Measurements from ENCODE around the gene LRP1B. TPM values are rescaled to one million over a fixed set of nuclear protein-coding genes. Genes with fewer than 3 reads are reported as not detected.

LRP1B gene
- total RNA-seq, 4 donors from 2014 or later, result 3.3 to 11.1 (median 4.6) TPM

DNA sequence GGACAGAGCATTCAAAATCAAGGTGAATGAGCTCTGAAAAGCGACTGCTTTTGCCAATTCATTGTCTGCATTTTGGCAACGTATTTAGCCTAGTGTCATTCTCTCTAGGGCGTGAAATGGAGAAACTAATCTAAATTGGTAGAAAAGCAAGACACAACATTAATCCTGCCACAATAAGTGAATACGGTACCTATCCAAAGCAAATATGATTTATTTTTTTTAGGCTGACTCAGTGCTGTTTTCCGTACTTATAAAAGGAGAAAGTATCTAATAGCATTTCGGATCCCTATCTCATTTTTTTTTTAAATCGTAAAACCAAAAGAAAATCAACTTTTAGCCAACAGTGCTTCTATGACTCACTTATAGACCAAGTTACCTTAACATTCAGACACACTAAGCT, 672.5 kb downstream of the LRP1B start:
- Histone ChIP-seq H3K4me1 (no peaks in the 10 kb centered on the region), H3K36me3 (no peaks in the 10 kb centered on the region), H3K4me3 (no peak overlapping the region), H3K27me3 (no peaks in the 10 kb centered on the region), H3K27ac (no peak overlapping the region), H3K9me3 (no peaks in the 10 kb centered on the region)
- ATAC-seq (no peak), DNase-seq (no peak)
- TF ChIP-seq POLR2A (IDR thresholded peaks at IDR 0.05), result no peak
- no peak for TF ChIP-seq CTCF (IDR thresholded peaks at IDR 0.05 in 4 of 5, conservative IDR thresholded peaks at IDR 0.05 in 1 of 5)
- in situ Hi-C loops (cut with MboI; ENCODE audit: low sequenced_read_pairs in 4 of 4) (no loop called here), intact Hi-C loops (cut with DNase I; ENCODE audit: low total_unique reads) (no loop called here)

- ATAC-seq, result no peak
- intact Hi-C loops (cut with DNase I; ENCODE audit: low total_unique reads), result no loop called here
- Histone ChIP-seq H3K36me3 (no peaks in the 10 kb centered on the region), H3K4me3 (no peak overlapping the region), H3K9me3 (no peaks in the 10 kb centered on the region), H3K4me1 (no peaks in the 10 kb centered on the region), H3K27ac (no peak overlapping the region), H3K27me3 (no peaks in the 10 kb centered on the region)
- TF ChIP-seq POLR2A (IDR thresholded peaks at IDR 0.05), result no peak
- no peak for TF ChIP-seq CTCF (IDR thresholded peaks at IDR 0.05 in 4 of 5, conservative IDR thresholded peaks at IDR 0.05 in 1 of 5)
- no peak for DNase-seq
- in situ Hi-C loops (cut with MboI; ENCODE audit: low sequenced_read_pairs in 4 of 4), result no loop called here
These were observed 674.9 kb downstream of the LRP1B start for GRCh38 chr2:141455877-141456276.

DNA sequence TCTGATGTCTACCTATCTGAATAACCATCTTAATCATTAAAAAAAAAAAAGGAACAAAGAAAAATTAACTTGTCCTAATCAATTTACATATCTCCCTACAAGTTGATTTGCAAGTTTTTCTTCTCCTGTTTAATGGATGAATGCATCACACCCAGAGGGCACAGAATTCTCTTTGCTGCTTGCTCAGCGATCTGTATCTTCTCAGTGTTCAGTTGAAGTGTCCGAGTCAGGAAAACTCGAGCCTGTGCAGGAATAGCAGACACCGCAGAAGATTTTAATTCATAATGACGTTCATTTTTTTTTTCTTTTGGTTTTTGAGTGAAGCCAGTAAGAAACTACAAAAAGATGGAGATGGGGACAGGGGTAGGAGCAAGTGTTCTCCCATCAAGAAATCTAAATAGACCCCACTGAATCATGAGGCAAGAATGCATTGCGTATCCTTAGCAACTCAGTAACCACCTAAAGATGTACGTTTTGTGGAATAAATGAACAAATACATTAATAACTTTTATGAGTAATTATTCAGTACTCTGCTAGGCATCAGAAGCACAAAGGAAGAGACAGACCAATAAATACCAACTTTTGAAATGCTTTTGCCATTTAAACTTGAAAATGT, 675.5 kb downstream of the LRP1B start:
- H3K4me3 ChIP-seq, result no peak overlapping the region
- H3K27me3 ChIP-seq, result no peaks in the 10 kb centered on the region
- intact Hi-C loops (cut with DNase I; ENCODE audit: low total_unique reads) (no loop called here), in situ Hi-C loops (cut with MboI; ENCODE audit: low sequenced_read_pairs in 4 of 4) (no loop called here)
- TF ChIP-seq CTCF (IDR thresholded peaks at IDR 0.05 in 4 of 5, conservative IDR thresholded peaks at IDR 0.05 in 1 of 5), result no peak
- no peak for TF ChIP-seq POLR2A (IDR thresholded peaks at IDR 0.05)
- H3K27ac ChIP-seq, result no peak overlapping the region
- DNase-seq, result no peak
- no peaks in the 10 kb centered on the region for H3K4me1 ChIP-seq
- no peaks in the 10 kb centered on the region for H3K36me3 ChIP-seq
- ATAC-seq, result no peak
- H3K9me3 ChIP-seq, result no peaks in the 10 kb centered on the region

- ATAC-seq (no peak), DNase-seq (no peak)
- no peak overlapping the region for H3K4me3 ChIP-seq
- no peaks in the 10 kb centered on the region for H3K9me3 ChIP-seq
- TF ChIP-seq CTCF (IDR thresholded peaks at IDR 0.05 in 4 of 5, conservative IDR thresholded peaks at IDR 0.05 in 1 of 5) (no peak), POLR2A (IDR thresholded peaks at IDR 0.05) (no peak)
- H3K27ac ChIP-seq, result no peak overlapping the region
- intact Hi-C loops (cut with DNase I; ENCODE audit: low total_unique reads) (no loop called here), in situ Hi-C loops (cut with MboI; ENCODE audit: low sequenced_read_pairs in 4 of 4) (no loop called here)
- no peaks in the 10 kb centered on the region for H3K27me3 ChIP-seq
- H3K36me3 ChIP-seq, result no peaks in the 10 kb centered on the region
- no peaks in the 10 kb centered on the region for H3K4me1 ChIP-seq
These were observed 690.7 kb downstream of the LRP1B start for GRCh38 chr2:141440072-141440635.

- intact Hi-C loops (cut with DNase I; ENCODE audit: low total_unique reads), result no loop called here
- in situ Hi-C loops (cut with MboI; ENCODE audit: low sequenced_read_pairs in 4 of 4), result no loop called here
- ATAC-seq (no peak), DNase-seq (no peak)
- no peaks in the 10 kb centered on the region for H3K9me3 ChIP-seq
- no peak overlapping the region for H3K4me3 ChIP-seq
- no peak for TF ChIP-seq CTCF (IDR thresholded peaks at IDR 0.05 in 4 of 5, conservative IDR thresholded peaks at IDR 0.05 in 1 of 5)
- no peak for TF ChIP-seq POLR2A (IDR thresholded peaks at IDR 0.05)
- H3K4me1 ChIP-seq, result no peaks in the 10 kb centered on the region
- no peaks in the 10 kb centered on the region for H3K36me3 ChIP-seq
- no peaks in the 10 kb centered on the region for H3K27me3 ChIP-seq
- no peak overlapping the region for H3K27ac ChIP-seq
These were observed 691.3 kb downstream of the LRP1B start for GRCh38 chr2:141439524-141439923.
